T-helper 1 cell treated with Interleukin-12 subunit alpha and Interleukin-12 subunit beta and Interleukin-4 antibody, amounts not matched to agents 30 μg/mL and 1 μg/mL, for 36 hours (primary cell): ENCODE measurements around the gene LILRB5.
A peak's percentile ranks its signal among the peaks of the same experiment; 100 is the strongest.
"Not testable (repeated sequence)": the region's sequence is repeated elsewhere in the genome, so short reads cannot be mapped to it uniquely, and the experiment has no call there.

Experiments
- H3K27ac Mint-ChIP-seq: one replicate; pipeline ENCODE4 v1.8.0; 2021; ENCODE audit warnings: mild to moderate bottlenecking, mixed read lengths
- H3K27me3 Mint-ChIP-seq: one replicate; pipeline ENCODE4 v1.8.0; 2021; ENCODE audit warnings: low read depth, mixed read lengths
- H3K36me3 Mint-ChIP-seq: one replicate; pipeline ENCODE4 v1.8.0; 2021; ENCODE audit warnings: low read depth, mixed read lengths
- H3K4me1 Mint-ChIP-seq: one replicate; pipeline ENCODE4 v1.8.0; 2021; ENCODE audit warnings: low read depth, mixed read lengths
- H3K4me3 Mint-ChIP-seq: one replicate; pipeline ENCODE4 v1.8.0; 2021; ENCODE audit warnings: mild to moderate bottlenecking, moderate library complexity, mixed read lengths
- H3K9me3 Mint-ChIP-seq: one replicate; pipeline ENCODE4 v1.8.0; 2021; ENCODE audit warnings: mixed read lengths

Gene LILRB5

DNA sequence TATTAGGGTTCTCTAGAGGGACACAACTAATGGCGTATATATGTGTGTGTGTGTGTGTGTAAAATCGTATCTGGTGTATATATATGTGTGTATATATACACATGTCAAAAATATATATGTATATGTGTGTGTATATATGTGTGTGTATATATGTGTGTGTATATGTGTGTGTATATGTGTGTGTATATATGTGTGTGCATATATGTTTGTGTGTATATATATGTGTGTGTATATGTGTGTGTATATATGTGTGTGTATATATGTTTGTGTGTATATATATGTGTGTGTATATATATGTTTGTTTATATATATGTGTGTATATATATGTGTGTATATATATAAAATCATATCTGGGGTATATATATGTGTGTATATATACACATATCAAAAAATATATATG lies 5.4 kb upstream of the LILRB5 start:
- H3K4me1 Mint-ChIP-seq = peaks cover 2% of the 10 kb centered on the region
- no peaks in the 10 kb centered on the region for H3K36me3 Mint-ChIP-seq
- H3K27me3 Mint-ChIP-seq = peaks cover 7% of the 10 kb centered on the region
- no peak overlapping the region for H3K27ac Mint-ChIP-seq
- H3K4me3 Mint-ChIP-seq = no peak overlapping the region
- H3K9me3 Mint-ChIP-seq = no peaks in the 10 kb centered on the region

DNA sequence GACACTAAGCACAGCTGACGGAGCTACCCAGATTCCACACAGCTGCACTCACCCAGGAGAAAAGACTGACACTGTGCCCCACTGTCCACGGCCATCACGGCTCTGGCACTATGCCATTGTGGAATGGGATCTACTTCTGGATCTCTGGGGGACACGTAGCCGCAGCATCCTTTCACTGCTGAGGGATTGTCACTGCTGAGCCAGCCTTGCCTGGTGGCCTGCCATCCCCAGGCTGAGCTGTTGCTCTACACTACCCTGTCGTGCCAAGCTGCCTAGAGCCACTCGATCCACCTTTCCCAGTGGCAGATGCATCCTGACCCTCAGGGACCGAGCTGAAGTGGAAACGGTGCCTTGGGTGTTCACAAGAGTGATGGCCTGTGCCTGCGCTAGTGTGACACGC lies 5.0 kb upstream of the LILRB5 start:
- Mint-ChIP-seq H3K4me3 (no peak overlapping the region), H3K36me3 (no peaks in the 10 kb centered on the region), H3K4me1 (peaks cover 2% of the 10 kb centered on the region), H3K27ac (no peak overlapping the region), H3K9me3 (no peaks in the 10 kb centered on the region), H3K27me3 (peaks cover 7% of the 10 kb centered on the region)

DNA sequence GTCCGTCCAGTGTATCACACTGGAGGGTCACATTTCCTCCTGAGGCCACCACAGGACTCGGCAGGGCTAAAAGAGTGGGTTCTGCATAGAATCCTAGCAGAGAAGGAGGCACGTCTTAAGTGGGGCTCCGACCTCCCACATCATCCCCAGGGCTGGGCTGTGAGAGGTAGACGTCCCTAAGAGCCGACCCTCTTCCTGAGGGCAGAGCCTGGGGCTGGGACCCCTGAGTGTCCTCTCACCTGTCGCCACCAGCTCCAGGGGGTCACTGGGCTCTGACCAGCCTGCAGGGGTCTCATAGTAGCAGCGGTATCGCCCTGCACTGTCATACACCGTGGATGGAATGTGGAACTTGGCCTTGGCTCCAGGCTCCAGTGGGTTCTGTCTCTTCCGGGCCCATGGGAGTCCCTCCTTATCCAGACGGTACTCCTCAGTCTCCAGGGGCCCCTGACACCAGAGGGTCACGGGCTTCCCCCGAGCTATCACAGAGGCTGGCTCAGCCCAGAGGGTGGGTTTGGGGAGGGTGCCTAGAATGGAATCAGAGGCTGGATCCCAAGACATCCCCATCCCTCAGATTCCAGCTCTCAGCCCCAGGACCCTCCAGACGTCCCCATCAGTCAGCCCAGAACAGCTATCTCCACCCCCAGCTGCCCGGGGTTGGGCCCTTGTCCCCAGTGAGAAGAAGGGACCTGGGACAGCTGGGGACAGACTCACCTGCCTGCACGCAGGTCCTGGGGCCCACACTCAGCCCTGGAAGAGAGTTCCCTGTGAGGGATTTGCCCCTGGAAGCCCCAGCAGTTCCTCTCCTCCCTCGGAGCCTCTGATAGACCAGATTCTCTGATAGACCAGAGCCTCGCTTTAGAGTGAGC lies 590 bp downstream of the LILRB5 start:
- Mint-ChIP-seq H3K4me3 (no peak overlapping the region), H3K9me3 (no peaks in the 10 kb centered on the region), H3K27ac (no peak overlapping the region), H3K4me1 (no peaks in the 10 kb centered on the region), H3K36me3 (no peaks in the 10 kb centered on the region), H3K27me3 (no peaks in the 10 kb centered on the region)

DNA sequence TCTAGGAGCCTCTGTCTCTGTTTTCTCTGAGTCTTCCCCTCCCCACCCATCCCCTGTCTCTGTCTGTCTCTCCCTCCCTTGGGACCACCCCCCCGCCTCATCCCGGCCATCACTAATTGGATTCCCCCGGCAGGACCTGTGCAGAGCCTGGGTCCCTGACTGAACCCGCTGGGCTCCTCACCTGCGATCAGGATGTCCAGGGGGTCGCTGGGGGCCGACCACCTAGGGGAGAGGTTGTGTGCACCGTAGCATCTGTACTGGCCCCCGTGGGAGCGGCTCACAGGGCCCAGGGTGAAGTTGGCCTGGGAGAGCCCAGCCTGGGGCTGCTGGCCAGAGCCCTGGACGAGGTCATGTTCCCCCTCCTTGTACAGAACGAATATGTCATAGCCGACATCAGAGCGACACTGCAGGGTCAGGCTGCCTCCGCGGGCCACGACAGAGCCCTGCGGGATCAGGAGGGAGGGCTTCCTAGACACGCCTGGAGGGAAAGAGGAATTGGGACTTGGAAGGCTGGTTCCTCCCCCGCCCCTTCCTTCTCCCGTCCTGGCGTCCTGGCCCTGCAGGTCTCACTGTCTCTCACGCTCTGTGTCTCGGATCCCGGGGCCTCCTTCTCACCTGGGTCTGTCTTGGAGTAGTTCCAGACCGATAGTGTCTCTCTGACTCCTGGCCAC lies 1.8 kb downstream of the LILRB5 start:
- H3K27me3 Mint-ChIP-seq = peaks cover 2% of the 10 kb centered on the region
- no peaks in the 10 kb centered on the region for H3K9me3 Mint-ChIP-seq
- no peak overlapping the region for H3K27ac Mint-ChIP-seq
- H3K36me3 Mint-ChIP-seq = no peaks in the 10 kb centered on the region
- H3K4me3 Mint-ChIP-seq = no peak overlapping the region
- no peaks in the 10 kb centered on the region for H3K4me1 Mint-ChIP-seq

DNA sequence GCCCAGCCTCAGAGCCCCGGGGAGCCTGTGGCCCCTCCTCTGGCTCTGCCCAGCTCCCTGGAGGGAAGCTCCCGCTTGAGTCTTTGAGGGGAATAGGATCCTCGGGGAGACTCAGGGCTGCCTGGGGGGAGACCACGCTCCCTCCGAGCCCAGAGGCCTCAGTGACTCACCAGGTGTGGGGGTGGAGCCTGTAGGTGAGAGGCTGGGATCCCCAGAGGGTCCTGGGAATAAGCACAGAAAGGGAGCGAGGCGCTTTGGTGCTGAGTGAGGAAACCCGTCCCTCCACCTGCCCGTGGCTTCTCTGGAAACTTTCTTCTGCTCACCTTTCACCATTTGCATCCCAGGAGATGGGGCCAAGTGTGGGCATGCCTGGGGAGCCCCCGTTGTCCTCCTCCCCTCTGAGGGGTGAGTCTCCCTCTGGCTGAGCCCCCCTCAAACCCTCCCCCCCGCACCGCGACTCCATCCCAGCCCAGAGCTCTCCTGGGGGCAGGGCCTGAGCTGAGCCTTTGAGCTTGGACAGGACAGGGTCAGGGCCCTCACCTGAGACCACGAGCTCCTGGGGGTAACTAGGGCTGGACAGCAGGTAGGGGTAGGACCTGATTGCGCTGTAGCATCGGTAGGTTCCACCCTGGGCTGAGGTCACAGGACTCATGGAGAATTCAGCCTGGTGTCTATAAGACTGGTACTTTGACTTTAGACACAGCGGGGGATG lies 2.7 kb downstream of the LILRB5 start:
- H3K36me3 Mint-ChIP-seq = no peaks in the 10 kb centered on the region
- no peaks in the 10 kb centered on the region for H3K9me3 Mint-ChIP-seq
- H3K4me1 Mint-ChIP-seq = no peaks in the 10 kb centered on the region
- H3K4me3 Mint-ChIP-seq = no peak overlapping the region
- no peak overlapping the region for H3K27ac Mint-ChIP-seq
- peaks cover 5% of the 10 kb centered on the region for H3K27me3 Mint-ChIP-seq

DNA sequence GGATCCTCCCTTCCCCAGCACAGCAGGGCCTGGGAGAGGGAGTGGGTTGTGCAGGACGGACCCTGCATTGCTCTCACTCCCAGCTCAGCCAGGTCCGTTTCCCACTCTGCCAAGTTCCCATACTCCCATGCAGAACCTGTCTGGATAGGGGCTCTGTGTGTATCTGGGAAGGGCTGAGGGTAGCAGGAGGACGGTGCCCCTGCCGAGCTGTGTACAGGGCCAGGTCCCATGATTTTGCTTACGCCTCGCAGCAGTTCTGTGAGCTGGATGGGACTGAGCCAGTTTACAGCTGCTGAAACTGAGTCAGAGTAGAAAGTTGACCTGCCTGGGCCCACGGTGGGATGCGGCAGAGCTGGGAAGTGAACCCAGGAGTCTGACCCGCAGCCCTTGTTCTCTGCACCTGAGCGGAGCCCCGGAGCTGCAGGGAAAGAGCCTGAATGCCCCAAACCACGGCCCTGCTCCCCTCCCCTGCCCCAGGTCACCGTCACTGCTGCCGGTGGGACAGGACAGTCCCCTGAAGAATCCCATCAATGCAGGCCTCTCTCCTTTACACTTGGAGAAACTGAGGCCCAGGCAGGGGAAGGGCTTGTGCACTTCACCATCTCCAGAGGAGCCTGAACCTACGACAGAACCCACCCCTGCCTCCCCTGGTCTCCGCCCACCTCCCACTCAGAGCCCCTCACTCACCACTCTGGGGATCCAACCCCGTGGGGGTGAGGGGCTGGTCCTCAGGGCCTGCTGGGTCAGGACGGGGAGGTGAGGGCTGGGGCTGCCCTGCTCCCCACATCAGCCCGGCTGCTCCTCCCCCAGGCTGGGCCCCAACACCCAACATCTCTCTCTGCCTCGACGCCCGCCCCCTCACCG lies 3.5 kb downstream of the LILRB5 start:
- Mint-ChIP-seq H3K27ac (no peak overlapping the region), H3K4me3 (no peak overlapping the region), H3K36me3 (no peaks in the 10 kb centered on the region), H3K4me1 (no peaks in the 10 kb centered on the region), H3K9me3 (no peaks in the 10 kb centered on the region), H3K27me3 (peaks cover 5% of the 10 kb centered on the region)

DNA sequence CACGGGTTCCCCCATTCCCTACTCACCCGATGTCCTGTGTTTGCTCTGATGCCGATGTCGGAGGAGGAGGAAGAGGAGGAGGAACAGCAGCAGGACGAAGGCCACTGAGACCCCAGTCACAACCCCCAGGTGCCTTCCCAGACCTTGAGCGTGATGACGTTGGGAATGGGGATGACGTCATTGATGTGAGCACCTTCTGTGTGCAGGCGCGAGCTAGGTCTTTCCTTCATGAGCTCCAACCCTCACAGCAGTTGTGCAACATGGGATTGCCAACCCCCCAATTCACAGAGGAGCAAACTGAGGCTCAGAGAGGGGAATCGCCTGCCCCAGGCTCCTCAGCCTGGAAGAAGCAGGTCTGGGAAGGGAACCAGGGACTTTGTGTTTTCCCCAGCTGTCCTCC lies 4.2 kb downstream of the LILRB5 start:
- H3K9me3 Mint-ChIP-seq = no peaks in the 10 kb centered on the region
- peaks cover 9% of the 10 kb centered on the region for H3K27me3 Mint-ChIP-seq
- peaks cover 6% of the 10 kb centered on the region for H3K4me1 Mint-ChIP-seq
- no peak overlapping the region for H3K4me3 Mint-ChIP-seq
- H3K27ac Mint-ChIP-seq = no peak overlapping the region
- H3K36me3 Mint-ChIP-seq = no peaks in the 10 kb centered on the region

DNA sequence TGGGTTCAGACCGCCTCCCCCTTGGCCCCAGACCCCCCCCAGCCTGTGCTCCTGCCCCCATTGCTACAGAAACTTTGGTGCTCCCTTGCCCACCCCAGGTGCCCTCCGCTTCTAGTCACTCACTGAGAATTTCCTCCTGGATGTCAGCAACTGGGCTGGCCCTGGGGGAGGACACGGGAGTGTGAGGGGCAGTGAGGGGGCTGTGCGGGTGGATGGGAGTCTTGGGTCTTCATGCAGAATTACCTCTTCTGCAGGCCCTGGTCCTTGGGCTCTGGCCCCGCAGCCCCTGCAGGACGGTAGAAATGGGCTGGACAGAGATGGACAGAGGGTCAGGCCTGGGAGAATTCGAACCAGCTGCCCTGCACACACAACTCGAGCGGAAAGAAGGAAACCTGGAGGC lies 4.8 kb downstream of the LILRB5 start:
- H3K27ac Mint-ChIP-seq = no peak overlapping the region
- peaks cover 9% of the 10 kb centered on the region for H3K27me3 Mint-ChIP-seq
- H3K4me1 Mint-ChIP-seq = peaks cover 9% of the 10 kb centered on the region
- no peaks in the 10 kb centered on the region for H3K36me3 Mint-ChIP-seq
- H3K9me3 Mint-ChIP-seq = no peaks in the 10 kb centered on the region
- no peak overlapping the region for H3K4me3 Mint-ChIP-seq

DNA sequence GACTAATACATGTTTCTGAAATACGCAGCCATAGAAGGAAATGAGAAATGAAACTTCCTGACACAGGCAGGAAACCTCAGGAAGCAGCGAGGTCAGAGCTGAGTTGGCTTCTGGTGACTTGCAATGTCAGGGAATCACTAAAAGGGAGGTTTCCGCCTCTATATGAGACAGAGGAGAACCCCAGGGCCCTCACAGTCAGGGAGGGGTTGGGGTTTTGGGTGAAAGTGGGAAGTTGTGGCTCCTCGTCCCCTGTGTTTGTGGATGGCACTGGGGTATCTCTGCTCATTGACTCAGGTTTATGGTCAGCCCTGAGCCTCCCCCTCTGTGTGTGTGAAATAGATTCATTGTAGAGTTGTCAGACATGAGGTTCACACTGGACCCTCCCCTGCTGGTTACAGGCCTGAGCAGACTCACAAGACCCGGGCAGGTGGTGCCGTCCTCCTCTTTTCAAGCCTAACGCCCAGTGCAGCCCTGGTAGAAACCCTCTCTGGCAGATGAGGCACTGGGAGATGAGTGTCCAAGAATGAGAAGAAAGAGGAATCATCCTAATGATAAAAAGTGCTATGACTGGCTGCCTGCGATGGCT lies 9.0 kb downstream of the LILRB5 start:
- Mint-ChIP-seq H3K36me3 (no peaks in the 10 kb centered on the region), H3K4me3 (peak overlapping the region; percentile 47), H3K4me1 (peaks cover 9% of the 10 kb centered on the region), H3K9me3 (no peaks in the 10 kb centered on the region), H3K27ac (no peak overlapping the region), H3K27me3 (peaks cover 12% of the 10 kb centered on the region)

DNA sequence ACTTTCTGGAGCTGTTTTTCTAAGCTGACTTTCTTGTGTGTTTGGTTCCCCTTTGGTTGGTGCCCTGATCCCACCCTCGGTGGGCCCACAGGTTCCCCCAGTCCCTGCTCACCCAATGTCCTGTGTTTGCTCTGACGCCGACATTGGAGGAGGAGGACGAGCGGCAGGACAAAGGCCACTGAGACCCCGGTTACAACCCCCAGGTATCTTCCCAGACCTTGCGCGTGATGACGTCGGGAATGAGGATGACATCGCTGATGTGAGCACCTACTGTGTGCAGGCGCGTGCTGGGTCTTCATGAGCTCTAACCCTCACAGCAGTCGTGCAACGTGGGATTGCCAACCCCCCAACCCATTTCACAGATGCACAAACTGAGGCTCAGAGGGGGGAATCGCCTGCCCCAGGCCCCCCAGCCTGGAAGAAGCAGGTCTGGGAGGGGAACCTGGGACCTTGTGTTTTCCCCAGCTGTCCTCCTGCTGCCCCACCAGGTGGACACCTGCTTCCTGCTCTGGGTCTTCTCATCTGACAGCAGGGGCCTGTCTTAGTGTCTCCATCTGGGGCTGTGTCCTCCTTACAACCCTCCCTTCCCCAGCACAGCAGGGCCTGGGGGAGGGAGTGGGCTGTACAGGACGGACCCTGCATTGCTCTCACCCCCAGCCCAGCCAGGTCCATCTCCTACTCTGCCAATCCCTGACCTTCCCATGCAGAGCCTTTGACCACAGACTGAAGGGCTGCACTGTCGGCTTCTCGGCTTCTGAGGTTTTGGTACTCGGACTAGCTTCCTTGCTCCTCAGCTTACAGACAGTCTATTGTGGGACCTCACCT lies 9.8 kb downstream of the LILRB5 start:
- H3K27ac Mint-ChIP-seq = no peak overlapping the region
- peaks cover 9% of the 10 kb centered on the region for H3K4me1 Mint-ChIP-seq
- no peaks in the 10 kb centered on the region for H3K36me3 Mint-ChIP-seq
- peak overlapping the region; percentile 47 for H3K4me3 Mint-ChIP-seq
- H3K27me3 Mint-ChIP-seq = peaks cover 12% of the 10 kb centered on the region
- no peaks in the 10 kb centered on the region for H3K9me3 Mint-ChIP-seq

DNA sequence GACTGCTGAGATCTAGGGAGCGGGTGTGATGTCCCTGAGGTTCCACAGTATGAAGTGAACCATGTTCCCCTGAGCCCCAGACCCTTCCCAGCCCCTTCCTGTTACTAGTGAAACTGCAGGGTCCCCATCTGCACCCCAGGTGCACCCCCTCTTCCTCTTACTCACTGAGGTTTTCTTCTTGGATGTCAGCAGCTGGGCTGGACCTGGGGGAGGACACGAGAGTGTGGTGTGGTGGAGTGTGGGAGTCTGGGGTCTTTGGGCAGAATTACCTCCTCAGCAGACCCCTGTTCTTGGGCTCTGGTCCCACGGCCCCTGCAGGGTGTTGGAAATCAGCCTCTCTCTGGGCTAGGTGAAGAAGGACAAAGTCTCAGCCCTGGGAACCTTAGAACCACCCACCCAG lies 11.1 kb downstream of the LILRB5 start:
- Mint-ChIP-seq H3K9me3 (no peaks in the 10 kb centered on the region), H3K4me1 (peaks cover 9% of the 10 kb centered on the region), H3K36me3 (no peaks in the 10 kb centered on the region), H3K27ac (no peak overlapping the region), H3K4me3 (no peak overlapping the region), H3K27me3 (peaks cover 12% of the 10 kb centered on the region)

DNA sequence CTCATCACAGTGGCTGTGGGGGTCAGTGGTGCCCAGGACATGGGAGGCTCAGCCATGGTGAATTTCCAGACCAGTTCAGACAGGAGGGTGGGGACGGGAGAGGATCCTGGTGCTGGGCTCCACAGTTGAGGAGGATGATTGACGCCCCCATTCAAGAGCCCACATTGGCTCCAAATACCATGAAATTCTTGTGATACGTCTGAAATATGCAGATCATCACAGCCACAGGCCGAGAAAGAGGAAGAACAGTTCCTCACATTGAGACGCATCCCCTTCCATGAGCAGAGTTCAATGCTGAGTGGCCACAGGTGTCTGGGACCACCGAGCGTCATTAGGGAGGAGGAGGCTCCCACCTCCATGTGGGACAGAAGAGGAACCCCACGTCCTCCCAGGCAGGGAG lies 13.3 kb downstream of the LILRB5 start:
- H3K4me3 Mint-ChIP-seq, H3K36me3 Mint-ChIP-seq, H3K4me1 Mint-ChIP-seq, H3K27me3 Mint-ChIP-seq, H3K27ac Mint-ChIP-seq, H3K9me3 Mint-ChIP-seq: not testable (repeated sequence)

DNA sequence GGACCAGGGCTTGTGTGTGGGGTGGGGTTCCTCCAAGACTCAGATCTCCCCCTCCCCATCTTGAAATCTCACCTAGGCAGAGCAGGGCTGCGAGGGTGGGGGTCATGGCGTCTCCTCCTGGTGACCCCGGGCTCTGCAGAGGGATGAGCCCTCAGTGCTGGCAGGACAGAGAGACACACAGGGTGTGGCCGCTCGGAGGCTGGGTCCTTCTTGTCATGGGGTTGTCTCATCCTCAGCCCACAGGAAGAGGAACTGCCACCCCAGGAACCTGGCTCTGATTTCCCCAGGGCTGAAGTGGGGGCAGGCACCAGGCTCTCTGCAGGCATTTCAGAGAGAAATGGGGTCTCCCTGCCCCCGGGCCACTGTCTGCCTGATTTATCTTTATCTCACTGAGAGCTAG lies 14.4 kb downstream of the LILRB5 start, which contains the start of gene LILRA6:
TSS of gene LILRA6 (minus strand) at position 145 of the 400 bp plus-strand sequence.
- H3K9me3 Mint-ChIP-seq, H3K4me1 Mint-ChIP-seq, H3K36me3 Mint-ChIP-seq, H3K4me3 Mint-ChIP-seq, H3K27ac Mint-ChIP-seq, H3K27me3 Mint-ChIP-seq: not testable (repeated sequence)
